RWPE2 (cell line): ENCODE data around the gene ARSA.

Experiments
- ATAC-seq: fragments of 200-7000 bp; cut with Tn5 transposase; 3 replicates; pipeline ENCODE4 v1.9.1; 2021; ENCODE audit warnings: low read depth
- DNase-seq: peaks from one replicate; pipeline ENCODE4 v3.0.0-alpha.2; 2020; ENCODE audit warnings: low spot score
- H3K27ac ChIP-seq: fragments of 450-650 bp; 2 replicates; pipeline ENCODE4 v1.5.1; 2017; ENCODE audit warnings: mild to moderate bottlenecking; ENCODE audit not compliant: poor library complexity, severe bottlenecking
- H3K27me3 ChIP-seq: fragments of 250-450 bp; sonication (Bioruptor Pico); 2 replicates; pipeline ENCODE4 v1.5.1; 2021; ENCODE audit warnings: mild to moderate bottlenecking, moderate library complexity; ENCODE audit not compliant: insufficient read depth, poor library complexity, severe bottlenecking
- H3K36me3 ChIP-seq: fragments of 250-450 bp; sonication (Bioruptor Pico); 2 replicates; pipeline ENCODE4 v1.5.1; 2020; ENCODE audit warnings: low read depth, mild to moderate bottlenecking, moderate library complexity
- H3K4me1 ChIP-seq: fragments of 250-450 bp; sonication (Bioruptor Pico); 2 replicates; pipeline ENCODE4 v1.5.1; 2021; ENCODE audit warnings: mild to moderate bottlenecking, moderate library complexity; ENCODE audit not compliant: insufficient read depth, poor library complexity, severe bottlenecking
- H3K4me3 ChIP-seq: fragments of 250-450 bp; sonication (Bioruptor Pico); 2 replicates; pipeline ENCODE4 v1.5.1; 2021; ENCODE audit warnings: mild to moderate bottlenecking, moderate library complexity; ENCODE audit not compliant: severe bottlenecking
- H3K9me3 ChIP-seq: fragments of 250-450 bp; sonication (Bioruptor Pico); 2 replicates; pipeline ENCODE4 v1.5.1; 2021; ENCODE audit warnings: mild to moderate bottlenecking, moderate library complexity; ENCODE audit not compliant: severe bottlenecking
- CTCF ChIP-seq: fragments of 450-650 bp; IDR thresholded peaks from one replicate; pipeline ENCODE4 v1.5.1; 2017; ENCODE audit warnings: mild to moderate bottlenecking, moderate library complexity; ENCODE audit not compliant: poor library complexity, severe bottlenecking

ARSA gene

GRCh38 chr22:50624347-50625130 lies 3.4 kb downstream of the ARSA start:
- DNase-seq (no peak), ATAC-seq (no peak)
- no peaks in the 10 kb centered on the region for H3K36me3 ChIP-seq
- H3K4me1 ChIP-seq = peaks cover 24% of the 10 kb centered on the region
- H3K27ac ChIP-seq = no peak overlapping the region
- H3K4me3 ChIP-seq = no peak overlapping the region
- no peaks in the 10 kb centered on the region for H3K27me3 ChIP-seq
- no peak for TF ChIP-seq CTCF
- H3K9me3 ChIP-seq = no peaks in the 10 kb centered on the region

GRCh38 chr22:50622723-50623327 lies 5.1 kb downstream of the ARSA start:
- peak overlapping the region; percentile 68 for H3K27ac ChIP-seq
- no peaks in the 10 kb centered on the region for H3K27me3 ChIP-seq
- H3K9me3 ChIP-seq = no peaks in the 10 kb centered on the region
- ATAC-seq (peak; percentile 21; the same call in 1 of the 3 replicates), DNase-seq (peak; percentile 56)
- H3K4me1 ChIP-seq = peaks cover 24% of the 10 kb centered on the region
- no peak overlapping the region for H3K4me3 ChIP-seq
- TF ChIP-seq CTCF = peak; percentile 3
- H3K36me3 ChIP-seq = no peaks in the 10 kb centered on the region

- Histone ChIP-seq H3K4me1 (peaks cover 24% of the 10 kb centered on the region), H3K27ac (peak overlapping the region; percentile 68), H3K4me3 (peak overlapping the region; percentile 14), H3K36me3 (no peaks in the 10 kb centered on the region), H3K27me3 (no peaks in the 10 kb centered on the region), H3K9me3 (no peaks in the 10 kb centered on the region)
- peak; percentile 47 for TF ChIP-seq CTCF
- ATAC-seq = peak; percentile 8; the same call in 2 of the 3 replicates
- no peak for DNase-seq
These were observed 5.8 kb downstream of the ARSA start for GRCh38 chr22:50621948-50622722.

- Histone ChIP-seq H3K27ac (peak overlapping the region; percentile 68), H3K4me3 (peak overlapping the region; percentile 14), H3K4me1 (peaks cover 24% of the 10 kb centered on the region), H3K9me3 (no peaks in the 10 kb centered on the region), H3K36me3 (no peaks in the 10 kb centered on the region), H3K27me3 (no peaks in the 10 kb centered on the region)
- DNase-seq (no peak), ATAC-seq (peak; percentile 47)
- TF ChIP-seq CTCF = no peak
These were observed 6.5 kb downstream of the ARSA start for GRCh38 chr22:50621356-50621880.
